ENCODE results near the gene ASAH2B.
"Not testable (repeated sequence)": the region's sequence is repeated elsewhere in the genome, so short reads cannot be mapped to it uniquely, and the experiment has no call there.

Gene ASAH2B

DNA sequence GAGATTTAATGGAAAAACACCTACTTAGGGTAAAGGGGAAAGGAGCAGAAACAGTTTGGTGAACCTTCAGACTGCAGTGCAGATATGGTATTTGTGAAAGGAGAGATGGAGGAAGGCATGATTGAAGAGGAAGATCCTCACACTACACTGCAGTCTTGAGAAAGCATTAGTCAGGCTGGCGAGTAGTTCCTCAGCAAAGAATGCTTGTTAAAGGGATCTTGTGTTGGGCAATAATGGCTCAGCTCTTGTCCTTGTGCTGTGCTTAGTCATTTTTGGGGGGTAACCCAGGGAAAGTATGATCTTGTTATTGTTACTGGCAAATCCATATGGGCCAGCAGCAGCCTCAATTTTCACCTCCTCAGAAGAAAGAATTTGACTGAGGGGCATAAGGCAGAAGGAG lies 40.3 kb downstream of the ASAH2B start:
- DNase-seq (ENCODE audit: low spot score); H3K27ac ChIP-seq; POLR2A ChIA-PET (ENCODE audit: low non-redundant PET); CTCF ChIA-PET: not testable (repeated sequence)

- H3K27ac ChIP-seq; CTCF ChIA-PET; DNase-seq (ENCODE audit: low spot score); POLR2A ChIA-PET (ENCODE audit: low non-redundant PET): not testable (repeated sequence)
Observed at GRCh38 chr10:50782017-50782416, 42.3 kb downstream of the ASAH2B start.

- POLR2A ChIA-PET (ENCODE audit: low non-redundant PET); H3K27ac ChIP-seq; DNase-seq (ENCODE audit: low spot score): not testable (repeated sequence)
- CTCF ChIA-PET: interaction anchor here (0.6 to 0.7 kb wide), 2 partner anchors 540 to 1779 kb away, joined by 3 to 4 read pairs; no protein-coding TSS in a partner anchor
Observed at GRCh38 chr10:50787962-50788361, 48.2 kb downstream of the ASAH2B start.

GRCh38 chr10:50788951-50789945 lies 49.5 kb downstream of the ASAH2B start:
- ChIA-PET CTCF (interaction anchor here (0.6 to 1.2 kb wide), 2 partner anchors 985 to 1508 kb away, joined by 3 read pairs; no protein-coding TSS in a partner anchor), POLR2A (ENCODE audit: low non-redundant PET) (no interaction called here)
- peak; percentile 56 for DNase-seq (ENCODE audit: low spot score)
- TF ChIP-seq, protein P1, sequence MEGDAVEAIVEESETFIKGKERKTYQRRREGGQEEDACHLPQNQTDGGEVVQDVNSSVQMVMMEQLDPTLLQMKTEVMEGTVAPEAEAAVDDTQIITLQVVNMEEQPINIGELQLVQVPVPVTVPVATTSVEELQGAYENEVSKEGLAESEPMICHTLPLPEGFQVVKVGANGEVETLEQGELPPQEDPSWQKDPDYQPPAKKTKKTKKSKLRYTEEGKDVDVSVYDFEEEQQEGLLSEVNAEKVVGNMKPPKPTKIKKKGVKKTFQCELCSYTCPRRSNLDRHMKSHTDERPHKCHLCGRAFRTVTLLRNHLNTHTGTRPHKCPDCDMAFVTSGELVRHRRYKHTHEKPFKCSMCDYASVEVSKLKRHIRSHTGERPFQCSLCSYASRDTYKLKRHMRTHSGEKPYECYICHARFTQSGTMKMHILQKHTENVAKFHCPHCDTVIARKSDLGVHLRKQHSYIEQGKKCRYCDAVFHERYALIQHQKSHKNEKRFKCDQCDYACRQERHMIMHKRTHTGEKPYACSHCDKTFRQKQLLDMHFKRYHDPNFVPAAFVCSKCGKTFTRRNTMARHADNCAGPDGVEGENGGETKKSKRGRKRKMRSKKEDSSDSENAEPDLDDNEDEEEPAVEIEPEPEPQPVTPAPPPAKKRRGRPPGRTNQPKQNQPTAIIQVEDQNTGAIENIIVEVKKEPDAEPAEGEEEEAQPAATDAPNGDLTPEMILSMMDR (conservative IDR thresholded peaks at IDR 0.05; ENCODE audit: low read depth): peak; percentile 52
- no peak overlapping the region for H3K27ac ChIP-seq

DNA sequence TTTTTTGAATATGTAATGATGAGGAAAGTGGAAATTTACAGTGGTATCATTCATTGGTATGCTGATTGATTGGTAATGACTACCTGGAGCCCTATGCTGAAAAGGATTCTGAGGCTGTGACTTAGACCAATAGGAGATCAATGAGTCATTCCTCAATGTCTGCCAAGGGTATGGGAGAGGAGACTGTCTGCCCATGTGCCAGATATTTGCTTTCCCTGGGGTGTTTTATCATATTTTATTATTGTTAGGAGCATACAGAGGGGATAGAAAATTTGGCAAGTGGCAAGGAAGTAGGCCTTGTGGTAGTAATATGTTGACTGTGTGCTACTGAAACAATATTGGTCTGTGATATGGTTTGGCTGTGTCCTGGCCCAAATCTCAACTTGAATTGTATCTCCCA lies 54.8 kb downstream of the ASAH2B start:
- POLR2A ChIA-PET (ENCODE audit: low non-redundant PET): no interaction called here
- DNase-seq (ENCODE audit: low spot score): no peak
- no peak overlapping the region for H3K27ac ChIP-seq
- TF ChIP-seq, protein P1 (conservative IDR thresholded peaks at IDR 0.05; ENCODE audit: low read depth): no peak
- CTCF ChIA-PET: interaction anchor here (0.8 kb wide), 1 partner anchor 744 kb away, joined by 4 read pairs; no protein-coding TSS in a partner anchor

GRCh38 chr10:50796693-50797092 lies 57.0 kb downstream of the ASAH2B start:
- TF ChIP-seq, protein P1 (conservative IDR thresholded peaks at IDR 0.05; ENCODE audit: low read depth): no peak
- no peak overlapping the region for H3K27ac ChIP-seq
- no peak for DNase-seq (ENCODE audit: low spot score)
- ChIA-PET POLR2A (ENCODE audit: low non-redundant PET) (no interaction called here), CTCF (no interaction called here)

- POLR2A ChIA-PET (ENCODE audit: low non-redundant PET): no interaction called here
- CTCF ChIA-PET: no interaction called here
Observed at GRCh38 chr10:50798297-50798696, 58.6 kb downstream of the ASAH2B start.

DNA sequence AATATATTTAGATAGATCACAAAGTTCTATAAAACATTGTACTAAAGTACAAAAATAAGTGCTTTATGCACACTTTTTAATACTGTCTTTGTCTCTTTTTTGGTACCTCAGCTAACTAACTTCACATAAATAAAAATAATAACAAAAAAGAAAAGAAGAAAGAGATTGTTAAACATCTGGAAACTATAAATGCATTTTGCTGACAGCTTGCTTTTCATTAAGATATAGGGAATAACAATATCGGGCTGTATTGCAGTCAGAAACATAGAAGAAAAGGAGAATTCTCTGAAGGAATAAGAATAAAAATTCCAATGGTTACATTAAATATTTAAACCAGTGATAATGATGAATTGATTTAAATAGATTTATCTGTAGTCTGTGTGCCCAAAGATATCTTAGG lies 59.9 kb downstream of the ASAH2B start:
- POLR2A ChIA-PET (ENCODE audit: low non-redundant PET): no interaction called here
- TF ChIP-seq, protein P1 (conservative IDR thresholded peaks at IDR 0.05; ENCODE audit: low read depth): no peak
- CTCF ChIA-PET: no interaction called here
- no peak overlapping the region for H3K27ac ChIP-seq
- no peak for DNase-seq (ENCODE audit: low spot score)

More at GRCh38 chr10:50798297-50798696, 58.6 kb downstream of the ASAH2B start:
- H3K27ac ChIP-seq: no peak overlapping the region
- TF ChIP-seq, protein P1 (conservative IDR thresholded peaks at IDR 0.05; ENCODE audit: low read depth): no peak
- no peak for DNase-seq (ENCODE audit: low spot score)

All from RWPE1 (cell line).